ENCODE data around the gene KIF6. TPM values are rescaled to one million over a fixed set of nuclear protein-coding genes. Genes with fewer than 3 reads are reported as not detected.
A peak's percentile ranks its signal among the peaks of the same experiment; 100 is the strongest.

The KIF6 gene
- total RNA-seq, 1 donor from 2014 or later = 2.9 TPM

DNA sequence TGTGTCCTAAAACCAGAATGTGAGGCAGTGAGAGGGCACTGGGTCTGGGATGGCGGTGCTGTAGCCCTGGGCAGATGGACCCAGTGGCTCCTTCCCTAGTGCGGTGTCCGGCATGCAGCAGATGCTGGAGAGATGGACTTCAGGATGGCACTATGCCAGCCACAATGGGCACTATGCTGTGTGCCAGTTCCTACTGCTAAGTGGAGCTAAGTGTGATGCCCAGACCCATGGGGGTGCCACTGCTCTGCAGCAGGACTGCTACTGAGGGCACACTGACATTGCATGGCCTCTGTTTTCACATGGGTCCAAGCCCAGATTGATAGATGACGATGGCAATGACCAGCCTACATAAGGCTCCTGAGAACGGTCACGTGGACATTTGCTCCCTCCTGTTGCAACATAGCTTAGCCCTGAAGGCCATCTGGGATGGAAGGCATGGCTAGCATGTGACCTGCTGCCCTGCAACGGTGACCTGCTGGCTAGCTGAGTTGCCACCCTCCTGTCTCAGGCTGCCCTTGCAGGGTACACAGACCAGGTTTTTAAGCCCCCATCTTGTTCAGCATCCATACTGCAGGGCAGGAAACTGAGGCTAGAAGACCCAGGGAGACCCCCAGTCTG, 371.4 kb downstream of the KIF6 start:
- TF ChIP-seq, protein P1, sequence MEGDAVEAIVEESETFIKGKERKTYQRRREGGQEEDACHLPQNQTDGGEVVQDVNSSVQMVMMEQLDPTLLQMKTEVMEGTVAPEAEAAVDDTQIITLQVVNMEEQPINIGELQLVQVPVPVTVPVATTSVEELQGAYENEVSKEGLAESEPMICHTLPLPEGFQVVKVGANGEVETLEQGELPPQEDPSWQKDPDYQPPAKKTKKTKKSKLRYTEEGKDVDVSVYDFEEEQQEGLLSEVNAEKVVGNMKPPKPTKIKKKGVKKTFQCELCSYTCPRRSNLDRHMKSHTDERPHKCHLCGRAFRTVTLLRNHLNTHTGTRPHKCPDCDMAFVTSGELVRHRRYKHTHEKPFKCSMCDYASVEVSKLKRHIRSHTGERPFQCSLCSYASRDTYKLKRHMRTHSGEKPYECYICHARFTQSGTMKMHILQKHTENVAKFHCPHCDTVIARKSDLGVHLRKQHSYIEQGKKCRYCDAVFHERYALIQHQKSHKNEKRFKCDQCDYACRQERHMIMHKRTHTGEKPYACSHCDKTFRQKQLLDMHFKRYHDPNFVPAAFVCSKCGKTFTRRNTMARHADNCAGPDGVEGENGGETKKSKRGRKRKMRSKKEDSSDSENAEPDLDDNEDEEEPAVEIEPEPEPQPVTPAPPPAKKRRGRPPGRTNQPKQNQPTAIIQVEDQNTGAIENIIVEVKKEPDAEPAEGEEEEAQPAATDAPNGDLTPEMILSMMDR (IDR thresholded peaks at IDR 0.05; ENCODE audit: unreplicated experiment) = no peak
- no peak for DNase-seq (ENCODE audit: low spot score, unreplicated experiment)
- no peaks in the 10 kb centered on the region for H3K9me3 Mint-ChIP-seq (ENCODE audit: low read depth)
- H3K27ac Mint-ChIP-seq = no peak overlapping the region
- H3K27me3 Mint-ChIP-seq = peaks cover 4% of the 10 kb centered on the region
- no peak overlapping the region for H3K4me3 Mint-ChIP-seq (ENCODE audit: low read depth)
- no peaks in the 10 kb centered on the region for H3K36me3 Mint-ChIP-seq (ENCODE audit: insufficient read depth)
- H3K4me1 Mint-ChIP-seq (ENCODE audit: low read depth) = no peaks in the 10 kb centered on the region

DNA sequence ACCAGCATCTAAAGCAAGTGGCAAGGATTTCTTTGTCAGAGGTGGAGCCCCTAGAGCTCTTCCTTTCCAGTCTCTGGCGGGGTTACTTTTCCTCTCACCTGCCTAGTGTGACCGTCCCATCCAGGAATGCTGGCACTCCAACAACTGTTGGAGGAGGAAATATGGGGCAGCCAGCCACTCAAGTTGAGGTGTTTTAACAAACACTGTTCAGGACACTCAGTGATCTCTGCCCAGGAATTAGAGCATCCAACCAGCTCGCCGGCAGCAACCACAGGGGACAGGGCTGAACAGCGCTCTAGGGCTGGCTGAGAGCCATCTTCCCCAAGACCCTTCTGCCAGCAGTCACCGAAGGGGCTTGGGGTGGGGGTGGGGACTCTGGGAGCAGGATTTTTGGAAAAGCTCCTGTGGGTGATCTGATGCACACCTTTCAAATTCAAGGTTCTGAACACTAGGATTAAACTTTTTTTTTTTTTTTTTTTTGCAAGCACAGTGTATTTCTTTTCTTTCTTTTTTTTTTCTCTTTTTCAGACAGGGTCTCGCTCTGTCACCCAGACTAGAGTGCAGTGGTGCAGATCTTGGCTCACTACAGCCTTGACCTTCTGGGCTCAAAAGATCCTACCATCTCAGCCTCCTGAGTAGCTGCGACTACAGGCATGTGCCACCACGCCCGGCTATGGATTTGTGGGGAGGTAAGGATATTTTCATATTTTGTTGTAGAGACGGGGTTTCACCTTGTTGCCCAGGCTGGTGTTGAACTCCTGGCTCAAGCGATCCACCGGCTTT, 374.3 kb downstream of the KIF6 start:
- TF ChIP-seq, protein P1 (IDR thresholded peaks at IDR 0.05; ENCODE audit: unreplicated experiment) = no peak
- Mint-ChIP-seq H3K27me3 (peaks cover 9% of the 10 kb centered on the region), H3K4me1 (ENCODE audit: low read depth) (no peaks in the 10 kb centered on the region), H3K9me3 (ENCODE audit: low read depth) (no peaks in the 10 kb centered on the region), H3K27ac (no peak overlapping the region), H3K36me3 (ENCODE audit: insufficient read depth) (no peaks in the 10 kb centered on the region), H3K4me3 (ENCODE audit: low read depth) (no peak overlapping the region)
- no peak for DNase-seq (ENCODE audit: low spot score, unreplicated experiment)

DNA sequence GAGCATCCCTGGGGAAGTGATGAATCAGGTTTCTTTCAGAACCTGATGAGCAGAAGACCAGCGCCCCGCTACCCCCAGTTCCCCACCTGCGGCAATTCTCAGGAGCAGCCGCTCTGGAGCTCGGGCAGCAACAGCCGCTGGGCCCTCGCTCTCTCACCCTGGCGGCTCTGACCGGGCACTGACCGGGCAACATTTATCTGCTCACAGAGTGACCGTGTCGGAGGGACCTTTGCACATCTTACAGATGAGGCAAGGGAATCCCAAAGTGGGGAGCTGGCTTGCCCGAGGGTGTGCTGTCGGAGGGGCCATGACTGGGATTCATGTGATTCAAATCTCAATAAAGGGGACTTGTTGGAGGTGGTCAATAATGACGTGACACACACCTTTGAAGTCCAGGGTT, 376.5 kb downstream of the KIF6 start:
- Mint-ChIP-seq H3K4me3 (ENCODE audit: low read depth) (no peak overlapping the region), H3K4me1 (ENCODE audit: low read depth) (no peaks in the 10 kb centered on the region), H3K27ac (no peak overlapping the region)

DNA sequence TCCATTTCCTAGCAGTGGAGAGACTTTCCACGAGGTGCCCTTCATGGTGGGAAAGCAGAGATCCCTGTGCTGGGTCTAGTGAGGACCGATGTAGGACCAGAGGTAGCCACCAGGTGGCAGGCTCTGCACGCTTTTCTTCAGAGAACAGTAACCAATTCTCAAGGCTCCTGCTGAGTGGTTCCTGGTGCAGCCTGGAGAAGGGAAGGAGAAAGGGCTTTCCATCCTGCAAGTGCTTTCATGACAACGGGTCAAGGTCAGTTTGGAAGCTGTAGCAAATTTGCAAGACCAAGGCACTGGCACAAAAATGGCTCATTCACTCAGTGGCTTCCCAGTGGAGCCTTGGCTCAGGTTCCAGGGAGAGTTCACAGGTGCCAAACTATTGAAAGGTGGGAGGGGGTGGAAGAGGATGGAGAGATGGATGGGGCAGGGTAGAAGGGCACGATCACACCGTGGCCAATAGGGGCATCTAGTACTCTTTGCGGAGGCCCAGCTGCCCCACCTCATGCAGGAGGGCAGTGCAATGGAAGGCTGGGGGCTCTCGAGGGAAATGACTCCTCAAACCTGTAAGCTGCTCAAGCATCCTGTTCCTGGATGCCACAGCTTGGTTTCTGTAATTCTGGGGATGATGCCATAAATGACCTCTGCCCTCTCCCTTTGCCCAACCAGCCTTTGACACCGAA, 377.2 kb downstream of the KIF6 start:
- Mint-ChIP-seq H3K4me1 (ENCODE audit: low read depth) (no peaks in the 10 kb centered on the region), H3K27ac (peak overlapping the region; percentile 54), H3K4me3 (ENCODE audit: low read depth) (no peak overlapping the region), H3K9me3 (ENCODE audit: low read depth) (no peaks in the 10 kb centered on the region), H3K27me3 (peaks cover 9% of the 10 kb centered on the region), H3K36me3 (ENCODE audit: insufficient read depth) (no peaks in the 10 kb centered on the region)
- TF ChIP-seq, protein P1 (IDR thresholded peaks at IDR 0.05; ENCODE audit: unreplicated experiment) = peak; percentile 92
- DNase-seq (ENCODE audit: low spot score, unreplicated experiment) = peak; percentile 63

More for the DNA sequence above, 376.5 kb downstream of the KIF6 start:
- Mint-ChIP-seq H3K9me3 (ENCODE audit: low read depth) (no peaks in the 10 kb centered on the region), H3K27me3 (peaks cover 9% of the 10 kb centered on the region), H3K36me3 (ENCODE audit: insufficient read depth) (no peaks in the 10 kb centered on the region)
- TF ChIP-seq, protein P1 (IDR thresholded peaks at IDR 0.05; ENCODE audit: unreplicated experiment) = no peak
- DNase-seq (ENCODE audit: low spot score, unreplicated experiment) = no peak

DNA sequence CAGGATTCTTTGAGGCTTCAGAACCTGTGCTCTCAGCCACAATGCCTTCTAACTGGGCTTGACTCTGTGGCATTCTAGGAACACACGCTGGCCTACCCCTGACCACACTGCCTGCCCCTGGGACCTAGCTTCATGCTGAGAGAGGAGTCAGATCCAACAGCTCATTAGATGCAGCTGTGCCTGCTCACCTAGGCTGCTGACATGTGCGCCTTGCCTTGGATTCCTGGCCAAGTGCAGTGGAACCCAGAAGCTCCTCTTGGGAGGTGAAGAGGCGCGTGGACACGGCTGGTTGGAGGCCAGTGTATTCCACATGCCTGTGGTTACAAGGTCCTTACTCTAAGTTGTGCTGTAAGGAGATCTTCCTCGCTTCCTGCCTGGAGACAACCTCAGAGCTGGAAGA, 378.0 kb downstream of the KIF6 start:
- no peak for DNase-seq (ENCODE audit: low spot score, unreplicated experiment)
- TF ChIP-seq, protein P1 (IDR thresholded peaks at IDR 0.05; ENCODE audit: unreplicated experiment) = no peak
- no peaks in the 10 kb centered on the region for H3K36me3 Mint-ChIP-seq (ENCODE audit: insufficient read depth)
- H3K4me3 Mint-ChIP-seq (ENCODE audit: low read depth) = no peak overlapping the region
- peaks cover 9% of the 10 kb centered on the region for H3K27me3 Mint-ChIP-seq
- no peaks in the 10 kb centered on the region for H3K4me1 Mint-ChIP-seq (ENCODE audit: low read depth)
- H3K27ac Mint-ChIP-seq = no peak overlapping the region
- no peaks in the 10 kb centered on the region for H3K9me3 Mint-ChIP-seq (ENCODE audit: low read depth)

Data from progenitor cell of endocrine pancreas (in vitro differentiated cells).